NCI-H1092 treated with DMSO at 0.1 percent for 48 hours (cell line): ENCODE data around the gene PDK4.
A peak's percentile ranks its signal among the peaks of the same experiment; 100 is the strongest.
"Not testable (repeated sequence)": the region's sequence is repeated elsewhere in the genome, so short reads cannot be mapped to it uniquely, and the experiment has no call there.

Experiments used
- DNase-seq: peaks from one replicate; lab custom pipeline; 2025; lab: John Stamatoyannopoulos, UW

The PDK4 gene

GRCh38 chr7:95604811-95605210 is 8.5 kb upstream of the PDK4 start:
- not testable (repeated sequence) for DNase-seq

- DNase-seq, result not testable (repeated sequence)
Observed at GRCh38 chr7:95604397-95604796, 8.1 kb upstream of the PDK4 start.

- no peak for DNase-seq
Observed at GRCh38 chr7:95602421-95602820, 6.1 kb upstream of the PDK4 start.

- DNase-seq, result no peak
Observed at GRCh38 chr7:95601316-95601715, 5.0 kb upstream of the PDK4 start.

- DNase-seq, result no peak
Observed at GRCh38 chr7:95599069-95599468, 2.8 kb upstream of the PDK4 start.

- DNase-seq, result peak; percentile 19
Observed at GRCh38 chr7:95598511-95598910, 2.2 kb upstream of the PDK4 start.

GRCh38 chr7:95595746-95596197 is 544 bp downstream of the PDK4 start:
- DNase-seq, result no peak

- no peak for DNase-seq
Observed at GRCh38 chr7:95594185-95594584, 2.1 kb downstream of the PDK4 start.

- no peak for DNase-seq
Observed at GRCh38 chr7:95593343-95593742, 3.0 kb downstream of the PDK4 start.

- no peak for DNase-seq
Observed at GRCh38 chr7:95592570-95592969, 3.7 kb downstream of the PDK4 start.

- DNase-seq, result no peak
Observed at GRCh38 chr7:95590387-95591248, 5.7 kb downstream of the PDK4 start.

- no peak for DNase-seq
Observed at GRCh38 chr7:95589766-95590165, 6.5 kb downstream of the PDK4 start.

- DNase-seq, result no peak
Observed at GRCh38 chr7:95589031-95589430, 7.3 kb downstream of the PDK4 start.

- DNase-seq, result no peak
Observed at GRCh38 chr7:95586951-95587301, 9.4 kb downstream of the PDK4 start.

GRCh38 chr7:95585426-95585789 is 10.9 kb downstream of the PDK4 start:
- DNase-seq, result no peak

- DNase-seq, result no peak
Observed at GRCh38 chr7:95584769-95585425, 11.4 kb downstream of the PDK4 start.

GRCh38 chr7:95583834-95584621 is 12.3 kb downstream of the PDK4 start:
- no peak for DNase-seq

GRCh38 chr7:95582578-95583293 is 13.6 kb downstream of the PDK4 start:
- no peak for DNase-seq

GRCh38 chr7:95581467-95581866 is 14.8 kb downstream of the PDK4 start:
- no peak for DNase-seq

GRCh38 chr7:95579318-95579717 is 17.0 kb downstream of the PDK4 start:
- no peak for DNase-seq

GRCh38 chr7:95578299-95578855 is 17.9 kb downstream of the PDK4 start:
- DNase-seq, result peak; percentile 98

GRCh38 chr7:95577137-95577536 is 19.2 kb downstream of the PDK4 start:
- DNase-seq, result no peak
